MCF 10A (cell line): Measurements from ENCODE around the gene TM9SF3. TPM values are rescaled to one million over a fixed set of nuclear protein-coding genes. Genes with fewer than 3 reads are reported as not detected.

Experiments used
- BruUV-seq: library from RNA; stranded (reverse); fragments of 400-500 nt; replicated peaks from 2 replicates; lab custom pipeline; 2021; lab: Mats Ljungman, UMichigan
- CTCF ChIA-PET: fragments of 300-600 bp; sonication (Branson Sonifier 250); formaldehyde crosslinking; extraction: SDS; loops from one replicate; lab custom pipeline; 2021; ENCODE audit warnings: antibody characterized with exemption, inconsistent platforms; lab: Yijun Ruan, JAX
- POLR2A ChIA-PET: fragments of 300-600, 350-650 bp; sonication (Branson Sonifier 250); formaldehyde crosslinking; extraction: SDS; loops from one replicate; lab custom pipeline; 2020; ENCODE audit warnings: antibody characterized with exemption, inconsistent platforms; lab: Yijun Ruan, JAX
- DNase-seq: peaks from one replicate; pipeline ENCODE4 v3.0.0-alpha.2; 2018; ENCODE audit not compliant: unreplicated experiment
- H3K27ac Mint-ChIP-seq: one replicate; pipeline ENCODE4 v1.8.0; 2022; ENCODE audit warnings: mild to moderate bottlenecking, low read depth, mixed read lengths; ENCODE audit not compliant: unreplicated experiment
- H3K27me3 Mint-ChIP-seq: one replicate; pipeline ENCODE4 v1.8.0; 2022; ENCODE audit warnings: mixed read lengths; ENCODE audit not compliant: insufficient read depth, unreplicated experiment
- H3K36me3 Mint-ChIP-seq: one replicate; pipeline ENCODE4 v1.8.0; 2022; ENCODE audit warnings: mild to moderate bottlenecking, moderate library complexity, mixed read lengths; ENCODE audit not compliant: insufficient read depth, unreplicated experiment
- H3K4me1 Mint-ChIP-seq: one replicate; pipeline ENCODE4 v1.8.0; 2022; ENCODE audit warnings: mixed read lengths; ENCODE audit not compliant: insufficient read depth, unreplicated experiment
- H3K4me3 Mint-ChIP-seq: one replicate; pipeline ENCODE4 v1.8.0; 2022; ENCODE audit warnings: mild to moderate bottlenecking, moderate library complexity, mixed read lengths; ENCODE audit not compliant: unreplicated experiment
- H3K9me3 Mint-ChIP-seq: one replicate; pipeline ENCODE4 v1.8.0; 2022; ENCODE audit warnings: mixed read lengths; ENCODE audit not compliant: unreplicated experiment
- intact Hi-C: fragments of 100-400 bp; cut with micrococcal nuclease; formaldehyde crosslinking; loops from 2 replicates; pipeline ENCODE4 v1.14.1; 2022
- total RNA-seq: library from RNA; stranded (reverse); gene quantifications from 2 replicates; pipeline ENCODE4 v1.2.3, GENCODE V29; 2022
- TF ChIP-seq, protein P1 (sequence below): fragments of 200-600 bp; IDR thresholded peaks from one replicate; pipeline ENCODE4 v1.8.0; 2022; ENCODE audit warnings: antibody characterized with exemption, mild to moderate bottlenecking; ENCODE audit not compliant: unreplicated experiment

Gene TM9SF3
- total RNA-seq, 1 experiment from 2014 or later, result 151 TPM

DNA sequence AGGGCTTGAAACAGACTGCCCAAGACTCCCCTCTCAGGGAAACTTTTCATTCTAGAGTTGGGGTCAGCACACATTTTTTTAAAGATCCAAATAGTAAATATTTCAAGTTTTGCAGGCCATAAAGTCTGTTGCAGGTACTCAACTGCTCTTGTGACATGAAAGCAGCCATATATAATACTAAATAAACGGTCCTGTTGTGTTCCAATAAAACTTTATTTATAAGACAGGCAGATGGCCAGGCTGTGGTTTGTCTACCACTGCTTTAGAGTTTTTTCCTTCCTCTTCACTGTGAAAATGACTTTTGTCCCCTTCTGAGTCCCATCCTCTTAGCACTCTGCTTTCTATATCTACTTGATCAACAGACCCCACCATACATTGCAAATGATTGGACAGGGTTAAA is 40.5 kb upstream of the TM9SF3 start:
- no peak overlapping the region for H3K4me3 Mint-ChIP-seq
- TF ChIP-seq, protein P1, sequence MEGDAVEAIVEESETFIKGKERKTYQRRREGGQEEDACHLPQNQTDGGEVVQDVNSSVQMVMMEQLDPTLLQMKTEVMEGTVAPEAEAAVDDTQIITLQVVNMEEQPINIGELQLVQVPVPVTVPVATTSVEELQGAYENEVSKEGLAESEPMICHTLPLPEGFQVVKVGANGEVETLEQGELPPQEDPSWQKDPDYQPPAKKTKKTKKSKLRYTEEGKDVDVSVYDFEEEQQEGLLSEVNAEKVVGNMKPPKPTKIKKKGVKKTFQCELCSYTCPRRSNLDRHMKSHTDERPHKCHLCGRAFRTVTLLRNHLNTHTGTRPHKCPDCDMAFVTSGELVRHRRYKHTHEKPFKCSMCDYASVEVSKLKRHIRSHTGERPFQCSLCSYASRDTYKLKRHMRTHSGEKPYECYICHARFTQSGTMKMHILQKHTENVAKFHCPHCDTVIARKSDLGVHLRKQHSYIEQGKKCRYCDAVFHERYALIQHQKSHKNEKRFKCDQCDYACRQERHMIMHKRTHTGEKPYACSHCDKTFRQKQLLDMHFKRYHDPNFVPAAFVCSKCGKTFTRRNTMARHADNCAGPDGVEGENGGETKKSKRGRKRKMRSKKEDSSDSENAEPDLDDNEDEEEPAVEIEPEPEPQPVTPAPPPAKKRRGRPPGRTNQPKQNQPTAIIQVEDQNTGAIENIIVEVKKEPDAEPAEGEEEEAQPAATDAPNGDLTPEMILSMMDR, result no peak
- no peak overlapping the region for H3K27ac Mint-ChIP-seq
- no peaks in the 10 kb centered on the region for H3K4me1 Mint-ChIP-seq
- BruUV-seq, result no TSS peak
- intact Hi-C loops, result no loop called here
- ChIA-PET CTCF (no interaction called here), POLR2A (no interaction called here)
- no peaks in the 10 kb centered on the region for H3K36me3 Mint-ChIP-seq
- H3K9me3 Mint-ChIP-seq, result no peaks in the 10 kb centered on the region
- H3K27me3 Mint-ChIP-seq, result no peaks in the 10 kb centered on the region
- DNase-seq, result no peak

DNA sequence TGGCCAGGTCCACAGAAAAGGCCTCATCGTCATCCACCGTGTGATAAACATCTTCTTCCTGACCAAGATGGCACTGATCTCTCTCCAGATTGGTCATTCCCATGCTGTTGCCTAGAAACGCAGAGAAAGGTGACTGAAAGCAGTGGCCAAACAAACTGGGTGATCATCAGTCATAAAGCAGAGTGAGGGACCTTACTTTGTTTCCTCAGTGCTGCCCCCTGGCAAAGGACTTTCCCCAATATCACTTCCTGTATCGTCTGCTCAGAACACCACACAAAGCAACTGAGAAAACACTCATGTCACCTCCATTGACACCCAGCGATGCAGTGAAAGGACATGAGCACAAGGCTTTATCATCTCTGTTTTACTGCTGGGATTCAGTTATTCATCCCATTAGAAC is 40.0 kb upstream of the TM9SF3 start:
- Mint-ChIP-seq H3K36me3 (no peaks in the 10 kb centered on the region), H3K27ac (no peak overlapping the region), H3K27me3 (no peaks in the 10 kb centered on the region), H3K4me1 (no peaks in the 10 kb centered on the region), H3K4me3 (no peak overlapping the region), H3K9me3 (no peaks in the 10 kb centered on the region)
- TF ChIP-seq, protein P1, result no peak
- POLR2A ChIA-PET, result no interaction called here
- no TSS peak for BruUV-seq
- intact Hi-C loops, result no loop called here
- CTCF ChIA-PET, result interaction anchor here (1.0 to 1.2 kb wide), 2 partner anchors 14 kb away, joined by 3 read pairs; no protein-coding TSS in a partner anchor
- DNase-seq, result no peak

DNA sequence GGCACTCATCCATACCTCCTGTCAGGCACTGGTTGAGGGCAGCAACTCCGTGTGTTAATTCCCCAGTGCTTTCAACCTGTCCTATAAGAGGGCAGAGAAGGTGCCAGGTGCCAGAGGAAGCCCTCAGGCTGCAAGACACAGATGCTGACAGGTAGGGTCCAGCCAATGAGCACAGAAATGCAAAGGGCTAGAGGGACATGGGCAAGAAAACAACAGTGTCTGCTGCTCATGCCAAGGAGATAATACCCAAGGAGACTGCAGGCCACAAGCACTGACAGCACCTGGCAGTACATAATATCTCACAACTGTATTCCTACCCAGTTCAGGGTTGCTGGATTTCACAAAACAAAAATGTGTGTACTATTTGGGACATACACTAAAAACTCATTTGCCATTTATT is 38.4 kb upstream of the TM9SF3 start:
- H3K4me1 Mint-ChIP-seq, result peaks cover 3% of the 10 kb centered on the region
- no TSS peak for BruUV-seq
- no peaks in the 10 kb centered on the region for H3K36me3 Mint-ChIP-seq
- no peak overlapping the region for H3K27ac Mint-ChIP-seq
- no peaks in the 10 kb centered on the region for H3K9me3 Mint-ChIP-seq
- CTCF ChIA-PET, result interaction anchor here (0.5 kb wide), 1 partner anchor 8 kb away, joined by 4 read pairs; no protein-coding TSS in a partner anchor
- POLR2A ChIA-PET, result no interaction called here
- no peak overlapping the region for H3K4me3 Mint-ChIP-seq
- no peaks in the 10 kb centered on the region for H3K27me3 Mint-ChIP-seq
- TF ChIP-seq, protein P1, result no peak
- intact Hi-C loops, result no loop called here
- no peak for DNase-seq

DNA sequence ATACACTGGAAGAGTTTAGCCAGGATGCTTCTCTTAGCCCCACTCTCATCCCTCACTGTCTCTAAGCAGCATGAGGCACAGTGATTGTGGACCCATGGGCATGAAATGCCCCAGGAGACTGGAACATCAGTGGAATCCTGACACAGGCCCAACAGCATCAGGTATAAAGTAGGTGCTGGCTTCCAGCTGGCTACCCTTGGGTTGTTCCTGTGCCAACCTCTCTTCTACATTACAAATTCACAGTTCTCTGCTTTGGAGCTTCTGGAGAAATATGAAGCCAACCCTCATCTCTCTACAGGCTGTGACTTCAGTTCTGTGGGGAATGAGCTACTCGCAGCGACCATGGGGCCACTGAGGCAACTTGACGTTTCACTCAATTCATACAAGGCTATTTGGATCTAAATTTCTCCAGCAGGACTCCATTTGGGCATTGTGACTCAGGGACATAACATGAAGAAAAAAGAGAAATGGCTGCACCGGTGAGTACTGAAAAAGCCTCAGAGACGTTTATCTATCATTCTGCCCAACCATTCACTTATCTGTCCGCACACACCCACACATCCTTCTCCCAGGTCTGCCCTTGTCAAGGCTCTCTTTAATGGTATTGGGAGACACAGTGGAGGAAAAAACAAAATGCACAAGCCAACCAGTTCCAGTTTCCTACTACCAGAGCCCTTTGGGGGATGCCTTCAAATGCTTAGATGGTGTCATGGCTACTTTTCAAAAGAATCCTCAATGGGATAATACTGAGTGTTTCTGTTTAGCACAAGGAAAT is 35.4 kb upstream of the TM9SF3 start:
- Mint-ChIP-seq H3K27me3 (no peaks in the 10 kb centered on the region), H3K36me3 (no peaks in the 10 kb centered on the region), H3K9me3 (no peaks in the 10 kb centered on the region), H3K27ac (no peak overlapping the region), H3K4me3 (no peak overlapping the region), H3K4me1 (peaks cover 25% of the 10 kb centered on the region)
- POLR2A ChIA-PET, result no interaction called here
- CTCF ChIA-PET, result interaction anchor here (0.5 kb wide), 1 partner anchor 112 kb away, joined by 3 read pairs; no protein-coding TSS in a partner anchor
- BruUV-seq, result no TSS peak
- DNase-seq, result no peak
- TF ChIP-seq, protein P1, result no peak
- intact Hi-C loops, result no loop called here
